Stomach (tissue), 9 donors: Measurements from ENCODE around the gene DPP6. TPM values are rescaled to one million over a fixed set of nuclear protein-coding genes. Genes with fewer than 3 reads are reported as not detected.

Experiments used
- DNase-seq, 2 donors: peaks; one replicate each; pipeline versions ENCODE4 v3.0.0 to v3.0.0-alpha.2; 2013 to 2019
- H3K27ac ChIP-seq, 5 donors: fragments of 200-600 bp in 4 of 5; sonication (generic) in 4 of 5; one replicate each; pipeline ENCODE4 v1.5.1; 2013 to 2019; ENCODE audit warnings: mild to moderate bottlenecking in 1 of 5, moderate library complexity in 1 of 5
- H3K27me3 ChIP-seq, 3 donors: fragments of 200-600 bp; sonication (generic); one replicate each; pipeline ENCODE4 v1.5.1; 2017 to 2019; ENCODE audit warnings: mixed run types in 1 of 3
- H3K36me3 ChIP-seq, 4 donors: fragments of 200-600 bp; sonication (generic); 1 replicate in 3 of 4; 2 replicates in 1 of 4; pipeline ENCODE4 v1.5.1; 2016 to 2019
- H3K4me1 ChIP-seq, 4 donors: fragments of 200-600 bp; sonication (generic); one replicate each; pipeline ENCODE4 v1.5.1; 2016 to 2019
- H3K4me3 ChIP-seq, 4 donors: fragments of 200-600 bp; sonication (generic) in 3 of 4; one replicate each; pipeline ENCODE4 v1.5.1; 2016 to 2019; ENCODE audit warnings: mild to moderate bottlenecking in 1 of 4
- H3K9me3 ChIP-seq, 4 donors: fragments of 200-600 bp; sonication (generic); one replicate each; pipeline ENCODE4 v1.5.1; 2016 to 2019
- EP300 ChIP-seq: sonication (generic); formaldehyde crosslinking; IDR thresholded peaks from one replicate; pipeline ENCODE4 v1.6.1; 2017; ENCODE audit warnings: antibody characterized with exemption
- POLR2A ChIP-seq, 4 donors: fragments of 450-650 bp; IDR thresholded peaks; one replicate each; pipeline ENCODE4 v1.6.1; 2016; ENCODE audit warnings: antibody characterized with exemption in 4 of 4, control low read depth in 2 of 4, mild to moderate bottlenecking in 1 of 4, moderate library complexity in 1 of 4
- POLR2AphosphoS5 ChIP-seq, 3 donors: sonication (generic); formaldehyde crosslinking; IDR thresholded peaks; one replicate each; pipeline ENCODE4 v1.6.1; 2016; ENCODE audit warnings: antibody characterized with exemption in 3 of 3
- WGBS, 5 donors: extraction: QIAGEN DNeasy Blood & Tissue Kit in 3 of 5; methylation state at CpG; one replicate each; pipeline versions ENCODE4 v1.1.5 to v1.1.7; 2013 to 2018; 5-methylcytosine and 5-hydroxymethylcytosine counted together
- intact Hi-C: fragments of 100-400 bp; cut with DNase I; formaldehyde crosslinking; loops from one replicate; pipeline ENCODE4 v1.15.1; 2023; ENCODE audit warnings: low total_unique reads
- polyA plus RNA-seq, 3 donors: library from polyadenylated mRNA; stranded (reverse); fragments of 200-250 nt; gene quantifications; one replicate each; pipeline ENCODE4 v1.2.3, GENCODE V29; 2013
- total RNA-seq, 5 donors: library from RNA; depleted of rRNA; stranded (reverse); fragments of >200 nt; gene quantifications; one replicate each; pipeline versions ENCODE4 v1.1.0 to v1.2.3, GENCODE V29; 2014 to 2016
- TF ChIP-seq, protein P1 (sequence below), 7 experiments: fragments of 450-650 bp in 4 of 7; fragments of 200-600 bp in 3 of 7; sonication (generic) in 3 of 7; IDR thresholded peaks; one replicate each; pipeline ENCODE4 v1.5.1; 2016 to 2019; ENCODE audit warnings: antibody characterized with exemption in 7 of 7, control low read depth in 2 of 7, mild to moderate bottlenecking in 1 of 7
- donor health status: healthy with polysubstance abuse.
- donor health status: Bipolar disorder and iron deficiency.
- donor health status: healthy.

DPP6 gene
- total and polyA plus RNA-seq, 8 donors, result 0.15 to 29.8 (median 4.9) TPM

DNA sequence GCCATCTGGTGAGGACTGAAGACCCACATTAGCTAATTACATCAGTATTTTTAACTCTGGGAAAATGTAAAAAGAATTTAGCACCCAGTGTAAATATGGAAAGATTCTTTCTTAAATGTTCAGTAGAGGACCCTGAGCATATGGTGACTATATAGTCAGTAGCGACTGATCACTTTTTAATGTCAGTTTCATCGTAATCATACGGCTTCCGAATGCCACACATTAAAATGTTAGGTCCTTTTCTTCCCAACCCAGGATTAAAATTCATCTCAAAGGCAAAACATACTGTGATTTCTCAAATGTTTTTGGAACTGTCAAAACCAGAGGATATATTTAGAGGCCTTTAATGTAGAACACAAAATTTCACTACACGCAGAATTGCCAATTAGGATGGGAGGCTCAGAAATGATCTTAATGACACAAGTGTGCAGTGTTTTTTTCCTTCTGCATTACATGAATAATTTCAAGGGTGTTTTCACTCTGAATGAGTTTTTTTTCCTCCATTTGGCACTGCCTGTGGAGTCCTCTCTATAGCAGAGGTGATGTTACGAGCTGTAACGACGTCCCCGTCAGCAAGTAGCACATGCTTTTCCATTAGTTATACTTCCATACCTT is 568.0 kb downstream of the DPP6 start:
- Histone ChIP-seq H3K27ac (no peak overlapping the region), H3K9me3 (no peaks in the 10 kb centered on the region), H3K4me3 (no peak overlapping the region), H3K36me3 (no peaks in the 10 kb centered on the region), H3K27me3 (no peaks in the 10 kb centered on the region), H3K4me1 (no peaks in the 10 kb centered on the region)
- no peak for TF ChIP-seq POLR2AphosphoS5 (IDR thresholded peaks at IDR 0.05)
- no peak for TF ChIP-seq POLR2A (IDR thresholded peaks at IDR 0.05)
- TF ChIP-seq EP300, result no peak
- TF ChIP-seq, protein P1, sequence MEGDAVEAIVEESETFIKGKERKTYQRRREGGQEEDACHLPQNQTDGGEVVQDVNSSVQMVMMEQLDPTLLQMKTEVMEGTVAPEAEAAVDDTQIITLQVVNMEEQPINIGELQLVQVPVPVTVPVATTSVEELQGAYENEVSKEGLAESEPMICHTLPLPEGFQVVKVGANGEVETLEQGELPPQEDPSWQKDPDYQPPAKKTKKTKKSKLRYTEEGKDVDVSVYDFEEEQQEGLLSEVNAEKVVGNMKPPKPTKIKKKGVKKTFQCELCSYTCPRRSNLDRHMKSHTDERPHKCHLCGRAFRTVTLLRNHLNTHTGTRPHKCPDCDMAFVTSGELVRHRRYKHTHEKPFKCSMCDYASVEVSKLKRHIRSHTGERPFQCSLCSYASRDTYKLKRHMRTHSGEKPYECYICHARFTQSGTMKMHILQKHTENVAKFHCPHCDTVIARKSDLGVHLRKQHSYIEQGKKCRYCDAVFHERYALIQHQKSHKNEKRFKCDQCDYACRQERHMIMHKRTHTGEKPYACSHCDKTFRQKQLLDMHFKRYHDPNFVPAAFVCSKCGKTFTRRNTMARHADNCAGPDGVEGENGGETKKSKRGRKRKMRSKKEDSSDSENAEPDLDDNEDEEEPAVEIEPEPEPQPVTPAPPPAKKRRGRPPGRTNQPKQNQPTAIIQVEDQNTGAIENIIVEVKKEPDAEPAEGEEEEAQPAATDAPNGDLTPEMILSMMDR (IDR thresholded peaks at IDR 0.05), result no peak
- WGBS, 5 donors, result 89 to 96% (median 94%) methylated on average over 9 of the region's 9 CpGs
- no peak for DNase-seq
- intact Hi-C loops, result no loop called here

DNA sequence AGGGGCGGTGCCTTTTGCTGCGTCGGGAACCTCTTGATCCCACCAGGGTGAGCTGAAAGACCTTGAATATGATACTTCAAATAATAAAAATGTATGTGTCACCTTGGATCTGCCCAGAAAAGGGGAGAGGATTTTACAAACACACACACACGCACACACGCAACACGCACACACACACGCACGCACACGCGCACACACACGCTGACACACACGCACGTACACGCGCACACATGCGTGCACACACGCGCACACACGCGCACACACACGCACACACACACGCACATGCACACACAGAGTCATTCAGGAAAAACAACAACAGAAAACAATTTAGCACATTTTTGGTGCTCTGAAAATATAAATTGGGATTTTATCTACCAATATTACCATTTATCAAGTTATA is 571.2 kb downstream of the DPP6 start:
- Histone ChIP-seq H3K27me3 (no peaks in the 10 kb centered on the region), H3K4me3 (no peak overlapping the region), H3K27ac (no peak overlapping the region), H3K36me3 (no peaks in the 10 kb centered on the region), H3K9me3 (no peaks in the 10 kb centered on the region), H3K4me1 (no peaks in the 10 kb centered on the region)
- WGBS, 5 donors, result 74 to 95% (median 87%) methylated on average over 22 of the region's 22 CpGs
- DNase-seq, result no peak
- intact Hi-C loops, result no loop called here
- TF ChIP-seq EP300, result no peak
- no peak for TF ChIP-seq POLR2A (IDR thresholded peaks at IDR 0.05)
- TF ChIP-seq, protein P1 (IDR thresholded peaks at IDR 0.05), result no peak
- no peak for TF ChIP-seq POLR2AphosphoS5 (IDR thresholded peaks at IDR 0.05)

- no peak overlapping the region for H3K27ac ChIP-seq
- intact Hi-C loops, result no loop called here
- no peak overlapping the region for H3K4me3 ChIP-seq
- no peaks in the 10 kb centered on the region for H3K36me3 ChIP-seq
- no peaks in the 10 kb centered on the region for H3K4me1 ChIP-seq
- peaks cover 0 to 10% (median 0%) of the 10 kb centered on the region in 3 donors for H3K27me3 ChIP-seq
- no peaks in the 10 kb centered on the region for H3K9me3 ChIP-seq
- WGBS, 5 donors, result 67 to 74% (median 71%) methylated on average over 5 of the region's 5 CpGs
- DNase-seq, result no peak
- TF ChIP-seq, protein P1 (IDR thresholded peaks at IDR 0.05), result no peak
- no peak for TF ChIP-seq POLR2A (IDR thresholded peaks at IDR 0.05)
- TF ChIP-seq POLR2AphosphoS5 (IDR thresholded peaks at IDR 0.05), result no peak
Observed at GRCh38 chr7:154627646-154628290, 575.6 kb downstream of the DPP6 start.

DNA sequence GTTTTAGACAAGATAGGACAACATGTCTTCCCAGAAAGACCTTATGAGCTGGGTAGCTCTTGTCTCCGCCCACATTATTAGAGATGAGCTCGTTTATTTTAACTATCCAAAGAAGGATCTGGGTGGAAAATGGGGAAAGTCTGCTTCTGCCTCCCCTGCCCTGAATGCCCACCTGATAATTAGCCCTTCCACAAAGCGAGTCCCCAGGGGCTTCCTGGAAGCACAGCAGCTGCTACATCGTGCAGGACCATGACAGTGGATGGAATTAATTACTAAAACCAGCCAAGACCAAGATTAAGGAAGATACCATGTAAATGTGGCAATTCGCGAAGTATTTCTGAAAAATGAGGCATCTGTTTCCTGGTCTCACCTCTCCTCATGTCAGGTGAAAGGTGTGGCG is 576.4 kb downstream of the DPP6 start:
- Histone ChIP-seq H3K4me1 (no peaks in the 10 kb centered on the region), H3K36me3 (no peaks in the 10 kb centered on the region), H3K27ac (no peak overlapping the region), H3K9me3 (no peaks in the 10 kb centered on the region), H3K4me3 (no peak overlapping the region), H3K27me3 (peaks cover 0 to 10% (median 0%) of the 10 kb centered on the region in 3 donors)
- no peak for DNase-seq
- 58 to 75% (median 61%) methylated on average over 7 of the region's 7 CpGs for WGBS, 5 donors
- intact Hi-C loops, result no loop called here
- TF ChIP-seq POLR2A (IDR thresholded peaks at IDR 0.05), result no peak
- TF ChIP-seq, protein P1 (IDR thresholded peaks at IDR 0.05), result no peak
- no peak for TF ChIP-seq POLR2AphosphoS5 (IDR thresholded peaks at IDR 0.05)
- TF ChIP-seq EP300, result no peak
